ENCODE results near the gene DOCK9.

Gene DOCK9

DNA sequence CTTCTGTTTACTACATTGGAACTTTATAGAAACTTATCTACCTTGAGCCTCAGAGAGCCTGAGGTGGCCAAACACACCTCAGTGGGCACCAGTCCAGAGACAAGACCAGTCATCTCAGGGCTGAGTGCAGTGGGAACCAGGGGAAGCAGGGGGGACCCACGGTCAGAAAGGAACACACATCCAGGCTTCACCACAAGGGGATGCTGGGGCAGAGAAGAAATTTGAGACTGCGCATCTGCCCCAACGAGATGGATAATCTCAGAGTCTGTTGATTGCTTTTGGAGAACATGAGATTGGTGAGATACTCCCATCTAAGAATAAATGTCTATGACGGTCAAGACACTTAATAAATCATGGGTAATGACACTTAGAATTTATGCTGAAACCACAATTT is 98.7 kb downstream of the DOCK9 start:
- Histone ChIP-seq H3K27ac (ENCODE audit: low read depth, low read length, poor library complexity, severe bottlenecking) (no peak overlapping the region), H3K27me3 (ENCODE audit: insufficient read depth, low read length) (no peaks in the 10 kb centered on the region), H3K9ac (ENCODE audit: low read length) (no peak overlapping the region), H3K4me3 (ENCODE audit: low read depth, low read length, poor library complexity, severe bottlenecking) (no peak overlapping the region), H4K20me1 (ENCODE audit: insufficient read depth, low read length) (no peaks in the 10 kb centered on the region), H3K9me2 (ENCODE audit: low read depth, low read length) (no peaks in the 10 kb centered on the region), H3K4me1 (ENCODE audit: insufficient read depth, low read length, severe bottlenecking) (no peaks in the 10 kb centered on the region), H3K79me2 (ENCODE audit: insufficient read depth, low read length) (no peaks in the 10 kb centered on the region), H3K36me3 (ENCODE audit: insufficient read depth, low read length) (no peaks in the 10 kb centered on the region), H3K4me2 (ENCODE audit: low read length) (no peak overlapping the region), H3K9me3 (ENCODE audit: low read length) (no peaks in the 10 kb centered on the region), H3F3A (ENCODE audit: insufficient read depth, low read length) (no peaks in the 10 kb centered on the region), H2AFZ (ENCODE audit: low read length) (no peak overlapping the region)
- TF ChIP-seq, protein P1, sequence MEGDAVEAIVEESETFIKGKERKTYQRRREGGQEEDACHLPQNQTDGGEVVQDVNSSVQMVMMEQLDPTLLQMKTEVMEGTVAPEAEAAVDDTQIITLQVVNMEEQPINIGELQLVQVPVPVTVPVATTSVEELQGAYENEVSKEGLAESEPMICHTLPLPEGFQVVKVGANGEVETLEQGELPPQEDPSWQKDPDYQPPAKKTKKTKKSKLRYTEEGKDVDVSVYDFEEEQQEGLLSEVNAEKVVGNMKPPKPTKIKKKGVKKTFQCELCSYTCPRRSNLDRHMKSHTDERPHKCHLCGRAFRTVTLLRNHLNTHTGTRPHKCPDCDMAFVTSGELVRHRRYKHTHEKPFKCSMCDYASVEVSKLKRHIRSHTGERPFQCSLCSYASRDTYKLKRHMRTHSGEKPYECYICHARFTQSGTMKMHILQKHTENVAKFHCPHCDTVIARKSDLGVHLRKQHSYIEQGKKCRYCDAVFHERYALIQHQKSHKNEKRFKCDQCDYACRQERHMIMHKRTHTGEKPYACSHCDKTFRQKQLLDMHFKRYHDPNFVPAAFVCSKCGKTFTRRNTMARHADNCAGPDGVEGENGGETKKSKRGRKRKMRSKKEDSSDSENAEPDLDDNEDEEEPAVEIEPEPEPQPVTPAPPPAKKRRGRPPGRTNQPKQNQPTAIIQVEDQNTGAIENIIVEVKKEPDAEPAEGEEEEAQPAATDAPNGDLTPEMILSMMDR (IDR thresholded peaks at IDR 0.05; ENCODE audit: low read length): no peak
- no peak for TF ChIP-seq EZH2 (IDR thresholded peaks at IDR 0.05; ENCODE audit: borderline replicate concordance, low read length)

DNA sequence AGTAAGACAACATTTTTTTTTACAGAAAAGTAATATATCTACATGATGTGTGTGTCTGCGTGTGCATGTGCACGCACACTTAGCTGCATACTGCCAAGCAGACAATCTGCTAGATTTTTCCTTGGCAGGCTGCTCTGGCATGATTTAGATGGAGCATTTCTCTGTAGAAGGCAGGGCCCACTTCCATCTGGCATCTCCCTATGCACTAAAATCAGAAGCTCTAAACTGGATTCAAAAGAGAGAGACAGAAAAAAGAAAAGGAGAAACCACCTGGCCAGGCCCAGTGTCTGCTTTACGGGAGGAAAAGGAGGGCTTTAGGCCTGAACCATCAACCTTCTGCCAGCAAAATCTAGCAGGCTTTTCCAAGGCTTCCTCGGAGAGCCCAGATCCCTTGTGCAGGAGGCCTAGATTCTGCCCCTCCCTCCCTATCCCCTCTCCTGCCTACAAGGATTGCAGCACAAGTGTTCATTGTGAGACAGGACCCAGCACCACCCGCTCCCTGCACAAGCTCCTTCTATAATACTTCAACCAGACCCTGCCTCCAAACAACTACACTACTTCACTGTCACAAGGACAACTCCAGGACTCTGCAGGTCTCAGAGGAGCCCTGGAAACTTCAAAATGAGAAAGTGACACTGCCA is 99.3 kb downstream of the DOCK9 start:
- no peaks in the 10 kb centered on the region; the same call in 1 of the 2 replicates for H3K36me3 ChIP-seq (ENCODE audit: insufficient read depth, low read length)
- TF ChIP-seq, protein P1 (IDR thresholded peaks at IDR 0.05; ENCODE audit: low read length): no peak
- TF ChIP-seq EZH2 (IDR thresholded peaks at IDR 0.05; ENCODE audit: borderline replicate concordance, low read length): no peak
- no peaks in the 10 kb centered on the region for H3K79me2 ChIP-seq (ENCODE audit: insufficient read depth, low read length)
- no peaks in the 10 kb centered on the region for H3K9me2 ChIP-seq (ENCODE audit: low read depth, low read length)
- no peaks in the 10 kb centered on the region for H3K4me1 ChIP-seq (ENCODE audit: insufficient read depth, low read length, severe bottlenecking)
- no peak overlapping the region for H3K9ac ChIP-seq (ENCODE audit: low read length)
- H4K20me1 ChIP-seq (ENCODE audit: insufficient read depth, low read length): no peaks in the 10 kb centered on the region
- no peak overlapping the region for H3K4me3 ChIP-seq (ENCODE audit: low read depth, low read length, poor library complexity, severe bottlenecking)
- no peaks in the 10 kb centered on the region for H3K27me3 ChIP-seq (ENCODE audit: insufficient read depth, low read length)
- no peak overlapping the region for H2AFZ ChIP-seq (ENCODE audit: low read length)
- no peaks in the 10 kb centered on the region for H3F3A ChIP-seq (ENCODE audit: insufficient read depth, low read length)
- peaks cover 4% of the 10 kb centered on the region; the same call in 1 of the 2 replicates for H3K9me3 ChIP-seq (ENCODE audit: low read length)
- no peak overlapping the region for H3K27ac ChIP-seq (ENCODE audit: low read depth, low read length, poor library complexity, severe bottlenecking)
- H3K4me2 ChIP-seq (ENCODE audit: low read length): no peak overlapping the region

DNA sequence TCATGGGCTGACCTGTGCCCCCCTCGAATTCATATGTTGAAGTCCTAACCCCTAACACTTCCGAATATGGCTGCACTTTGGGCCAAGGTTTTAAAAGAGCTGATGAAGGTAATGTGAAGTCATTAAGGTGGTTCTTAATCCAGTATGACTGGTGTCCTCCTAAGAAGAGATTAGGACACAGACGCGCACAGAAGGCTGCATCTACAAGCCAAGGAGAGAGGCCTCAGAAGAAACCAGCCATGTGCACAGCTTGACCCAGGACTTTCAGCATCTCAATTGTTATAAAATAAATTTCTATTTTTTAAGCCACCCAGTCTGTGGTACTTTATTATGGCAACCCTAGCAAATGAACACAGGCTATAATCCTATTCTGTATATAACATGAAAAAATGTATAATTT is 99.9 kb downstream of the DOCK9 start:
- H3F3A ChIP-seq (ENCODE audit: insufficient read depth, low read length): no peaks in the 10 kb centered on the region
- no peak overlapping the region for H3K27ac ChIP-seq (ENCODE audit: low read depth, low read length, poor library complexity, severe bottlenecking)
- no peak overlapping the region for H3K4me3 ChIP-seq (ENCODE audit: low read depth, low read length, poor library complexity, severe bottlenecking)
- H3K9me2 ChIP-seq (ENCODE audit: low read depth, low read length): no peaks in the 10 kb centered on the region
- TF ChIP-seq, protein P1 (IDR thresholded peaks at IDR 0.05; ENCODE audit: low read length): no peak
- TF ChIP-seq EZH2 (IDR thresholded peaks at IDR 0.05; ENCODE audit: borderline replicate concordance, low read length): no peak
- no peaks in the 10 kb centered on the region; the same call in 1 of the 2 replicates for H3K36me3 ChIP-seq (ENCODE audit: insufficient read depth, low read length)
- no peak overlapping the region for H2AFZ ChIP-seq (ENCODE audit: low read length)
- peaks cover 9% of the 10 kb centered on the region for H3K9me3 ChIP-seq (ENCODE audit: low read length)
- no peak overlapping the region for H3K9ac ChIP-seq (ENCODE audit: low read length)
- H3K27me3 ChIP-seq (ENCODE audit: insufficient read depth, low read length): no peaks in the 10 kb centered on the region
- no peaks in the 10 kb centered on the region for H4K20me1 ChIP-seq (ENCODE audit: insufficient read depth, low read length)
- no peak overlapping the region for H3K4me2 ChIP-seq (ENCODE audit: low read length)
- H3K79me2 ChIP-seq (ENCODE audit: insufficient read depth, low read length): no peaks in the 10 kb centered on the region
- H3K4me1 ChIP-seq (ENCODE audit: insufficient read depth, low read length, severe bottlenecking): no peaks in the 10 kb centered on the region
